ENCODE data around the gene CAPN5. TPM values are rescaled to one million over a fixed set of nuclear protein-coding genes. Genes with fewer than 3 reads are reported as not detected.
A peak's percentile ranks its signal among the peaks of the same experiment; 100 is the strongest.

The CAPN5 gene
- total and polyA plus RNA-seq, 2 donors (not counting 1 experiment from before 2014, with no cell fraction given) = 17.5 to 20.4 TPM

DNA sequence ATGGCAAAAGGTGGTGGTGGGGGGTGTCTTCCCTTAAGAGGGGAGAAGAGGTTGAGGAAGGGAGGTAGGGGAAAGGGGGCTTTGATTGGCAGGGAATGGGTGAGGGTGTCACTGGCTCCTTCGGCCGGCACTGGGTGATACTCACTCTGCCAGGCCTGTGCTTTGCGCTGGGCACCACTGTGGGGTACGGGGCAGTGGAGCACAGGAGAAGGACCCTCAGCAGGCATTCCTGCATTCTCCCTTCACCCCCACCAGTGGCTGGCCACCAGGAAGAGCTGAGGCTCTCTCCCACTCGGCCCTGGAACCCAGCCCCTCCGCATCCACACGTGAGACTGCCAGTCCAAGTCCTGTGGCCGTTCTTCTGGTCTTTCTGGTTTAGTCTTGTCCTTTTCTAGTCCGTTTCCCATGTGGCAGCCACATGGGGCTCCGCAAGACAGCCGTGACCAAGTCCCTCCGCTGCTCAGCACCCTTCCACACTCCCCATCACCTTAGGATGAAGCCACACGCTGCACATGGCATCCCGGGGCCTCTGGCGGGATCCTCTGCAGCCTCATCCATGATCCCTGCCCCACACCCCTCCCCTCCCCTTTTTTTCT is 8.0 kb downstream of the CAPN5 start:
- Histone ChIP-seq H3K27ac (ENCODE audit: insufficient read depth, low read length) (peak overlapping the region; percentile 94), H3K27me3 (ENCODE audit: control insufficient read depth, insufficient read depth, low read length) (no peaks in the 10 kb centered on the region), H3K36me3 (ENCODE audit: control insufficient read depth, insufficient read depth, low read length) (peaks cover 3% of the 10 kb centered on the region), H3K4me2 (ENCODE audit: extremely low read depth, insufficient read depth, low read length) (no peak overlapping the region), H3K4me3 (replicated peaks in 1 of 4; ENCODE audit: control extremely low read depth in 1 of 4, insufficient read depth in 1 of 4, low read depth in 3 of 4, low read length in 4 of 4) (no peak overlapping the region), H3K4me1 (ENCODE audit: control insufficient read depth, extremely low read depth, insufficient read depth, low read length) (peaks cover 29% of the 10 kb centered on the region), H3K79me2 (ENCODE audit: control insufficient read depth, insufficient read depth, low read length) (peaks cover 4% of the 10 kb centered on the region), H2AFZ (ENCODE audit: low read length) (no peak overlapping the region), H3K9ac (ENCODE audit: insufficient read depth, low read length) (peak overlapping the region; percentile 65), H4K20me1 (ENCODE audit: control insufficient read depth, extremely low read depth, insufficient read depth, low read length) (no peaks in the 10 kb centered on the region), H3K9me3 (ENCODE audit: control insufficient read depth, insufficient read depth, low read depth, low read length) (no peaks in the 10 kb centered on the region)
- no peak for DNase-seq (ENCODE audit: low read depth in 2 of 2)
- TF ChIP-seq EZH2 (IDR thresholded peaks at IDR 0.05; ENCODE audit: low read length, missing control alignments) = no peak
- TF ChIP-seq, protein P1, sequence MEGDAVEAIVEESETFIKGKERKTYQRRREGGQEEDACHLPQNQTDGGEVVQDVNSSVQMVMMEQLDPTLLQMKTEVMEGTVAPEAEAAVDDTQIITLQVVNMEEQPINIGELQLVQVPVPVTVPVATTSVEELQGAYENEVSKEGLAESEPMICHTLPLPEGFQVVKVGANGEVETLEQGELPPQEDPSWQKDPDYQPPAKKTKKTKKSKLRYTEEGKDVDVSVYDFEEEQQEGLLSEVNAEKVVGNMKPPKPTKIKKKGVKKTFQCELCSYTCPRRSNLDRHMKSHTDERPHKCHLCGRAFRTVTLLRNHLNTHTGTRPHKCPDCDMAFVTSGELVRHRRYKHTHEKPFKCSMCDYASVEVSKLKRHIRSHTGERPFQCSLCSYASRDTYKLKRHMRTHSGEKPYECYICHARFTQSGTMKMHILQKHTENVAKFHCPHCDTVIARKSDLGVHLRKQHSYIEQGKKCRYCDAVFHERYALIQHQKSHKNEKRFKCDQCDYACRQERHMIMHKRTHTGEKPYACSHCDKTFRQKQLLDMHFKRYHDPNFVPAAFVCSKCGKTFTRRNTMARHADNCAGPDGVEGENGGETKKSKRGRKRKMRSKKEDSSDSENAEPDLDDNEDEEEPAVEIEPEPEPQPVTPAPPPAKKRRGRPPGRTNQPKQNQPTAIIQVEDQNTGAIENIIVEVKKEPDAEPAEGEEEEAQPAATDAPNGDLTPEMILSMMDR (conservative IDR thresholded peaks at IDR 0.05 in 1 of 2, IDR thresholded peaks at IDR 0.05 in 1 of 2; ENCODE audit: low read depth in 1 of 2, low read length in 2 of 2) = no peak

DNA sequence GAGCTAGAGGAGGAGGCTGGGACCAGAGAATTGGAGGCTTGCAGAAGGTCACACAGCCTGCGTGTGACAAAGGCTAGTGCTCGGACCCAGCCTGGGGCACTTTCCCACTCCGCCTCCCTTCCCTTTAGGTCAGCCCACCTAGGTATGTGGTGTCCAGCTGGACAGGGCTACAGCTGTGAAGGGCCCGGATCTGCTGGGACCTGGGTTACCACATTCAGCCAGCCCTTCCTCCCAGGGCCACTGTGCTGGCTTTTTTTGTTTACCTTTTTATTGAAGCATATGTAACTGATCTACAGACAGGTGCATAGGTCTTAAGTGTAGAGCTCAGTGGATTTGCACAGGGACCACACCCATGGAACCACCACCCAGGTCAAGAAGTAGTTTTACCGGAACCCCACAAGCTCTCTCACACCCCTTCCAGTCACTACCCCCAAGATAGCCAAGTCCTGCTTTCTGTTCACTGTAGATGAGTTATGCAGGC is 8.7 kb downstream of the CAPN5 start:
- no peak overlapping the region for H2AFZ ChIP-seq (ENCODE audit: low read length)
- H3K79me2 ChIP-seq (ENCODE audit: control insufficient read depth, insufficient read depth, low read length) = peaks cover 4% of the 10 kb centered on the region
- DNase-seq (ENCODE audit: low read depth in 2 of 2) = no peak
- no peak overlapping the region for H3K4me3 ChIP-seq (replicated peaks in 1 of 4; ENCODE audit: control extremely low read depth in 1 of 4, insufficient read depth in 1 of 4, low read depth in 3 of 4, low read length in 4 of 4)
- no peak overlapping the region for H3K27ac ChIP-seq (ENCODE audit: insufficient read depth, low read length)
- no peaks in the 10 kb centered on the region for H4K20me1 ChIP-seq (ENCODE audit: control insufficient read depth, extremely low read depth, insufficient read depth, low read length)
- no peak overlapping the region for H3K9ac ChIP-seq (ENCODE audit: insufficient read depth, low read length)
- peaks cover 29% of the 10 kb centered on the region for H3K4me1 ChIP-seq (ENCODE audit: control insufficient read depth, extremely low read depth, insufficient read depth, low read length)
- no peaks in the 10 kb centered on the region for H3K9me3 ChIP-seq (ENCODE audit: control insufficient read depth, insufficient read depth, low read depth, low read length)
- H3K36me3 ChIP-seq (ENCODE audit: control insufficient read depth, insufficient read depth, low read length) = peaks cover 3% of the 10 kb centered on the region
- no peak overlapping the region for H3K4me2 ChIP-seq (ENCODE audit: extremely low read depth, insufficient read depth, low read length)
- H3K27me3 ChIP-seq (ENCODE audit: control insufficient read depth, insufficient read depth, low read length) = no peaks in the 10 kb centered on the region
- TF ChIP-seq, protein P1 (conservative IDR thresholded peaks at IDR 0.05 in 1 of 2, IDR thresholded peaks at IDR 0.05 in 1 of 2; ENCODE audit: low read depth in 1 of 2, low read length in 2 of 2) = no peak
- no peak for TF ChIP-seq EZH2 (IDR thresholded peaks at IDR 0.05; ENCODE audit: low read length, missing control alignments)

DNA sequence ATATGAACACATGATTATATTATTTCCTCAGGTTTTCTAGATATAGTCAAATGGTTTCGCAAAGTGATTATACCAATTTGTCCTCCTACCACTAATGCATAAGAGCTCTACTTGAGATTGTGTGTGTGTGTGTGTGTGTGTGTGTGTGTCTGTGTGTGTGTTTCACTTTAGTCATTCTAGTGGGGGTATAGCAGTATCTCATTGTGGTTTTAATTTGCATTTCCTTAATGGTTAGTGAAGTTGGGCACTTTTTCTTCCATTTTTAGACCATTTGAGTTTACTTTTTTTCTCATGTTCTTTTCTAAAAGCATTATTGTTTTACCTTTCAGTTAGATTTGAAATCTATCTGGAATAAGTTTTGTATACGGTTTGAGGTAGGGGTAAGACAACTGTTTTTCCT is 12.9 kb downstream of the CAPN5 start:
- Histone ChIP-seq H2AFZ (ENCODE audit: low read length) (no peak overlapping the region), H3K9ac (ENCODE audit: insufficient read depth, low read length) (no peak overlapping the region), H3K4me3 (replicated peaks in 1 of 4; ENCODE audit: control extremely low read depth in 1 of 4, insufficient read depth in 1 of 4, low read depth in 3 of 4, low read length in 4 of 4) (no peak overlapping the region), H3K79me2 (ENCODE audit: control insufficient read depth, insufficient read depth, low read length) (peaks cover 3% of the 10 kb centered on the region), H3K27ac (ENCODE audit: insufficient read depth, low read length) (no peak overlapping the region), H3K36me3 (ENCODE audit: control insufficient read depth, insufficient read depth, low read length) (peaks cover 2% of the 10 kb centered on the region), H3K27me3 (ENCODE audit: control insufficient read depth, insufficient read depth, low read length) (no peaks in the 10 kb centered on the region), H3K4me2 (ENCODE audit: extremely low read depth, insufficient read depth, low read length) (no peak overlapping the region), H3K9me3 (ENCODE audit: control insufficient read depth, insufficient read depth, low read depth, low read length) (no peaks in the 10 kb centered on the region), H3K4me1 (ENCODE audit: control insufficient read depth, extremely low read depth, insufficient read depth, low read length) (peaks cover 13% of the 10 kb centered on the region), H4K20me1 (ENCODE audit: control insufficient read depth, extremely low read depth, insufficient read depth, low read length) (no peaks in the 10 kb centered on the region)
- no peak for DNase-seq (ENCODE audit: low read depth in 2 of 2)
- TF ChIP-seq EZH2 (IDR thresholded peaks at IDR 0.05; ENCODE audit: low read length, missing control alignments) = no peak
- TF ChIP-seq, protein P1 (conservative IDR thresholded peaks at IDR 0.05 in 1 of 2, IDR thresholded peaks at IDR 0.05 in 1 of 2; ENCODE audit: low read depth in 1 of 2, low read length in 2 of 2) = no peak

Measured in fibroblast of lung (primary cell).